Measurements from ENCODE around the gene SARS1.

DNA sequence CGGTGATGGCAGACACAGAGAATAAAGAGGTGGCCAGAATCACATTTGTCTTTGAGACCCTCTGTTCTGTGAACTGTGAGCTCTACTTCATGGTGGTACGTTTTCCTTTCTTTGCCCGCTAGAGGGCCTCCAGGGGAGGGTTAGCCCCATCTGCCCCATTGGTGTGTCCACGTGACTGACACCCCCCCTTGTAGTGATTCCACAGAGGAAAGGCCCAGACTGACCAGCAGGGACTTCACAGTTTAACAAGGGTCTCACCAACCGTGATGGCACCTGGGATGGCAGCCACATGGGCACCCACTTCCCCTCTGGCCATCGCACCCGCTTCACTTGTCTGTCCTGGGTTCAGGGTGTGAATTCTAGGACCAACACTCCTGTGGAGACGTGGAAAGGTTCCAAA is 22.3 kb upstream of the SARS1 start:
- no peak for TF ChIP-seq EZH2phosphoT487 (conservative IDR thresholded peaks at IDR 0.05; ENCODE audit: low read length)
- TF ChIP-seq, protein P1, sequence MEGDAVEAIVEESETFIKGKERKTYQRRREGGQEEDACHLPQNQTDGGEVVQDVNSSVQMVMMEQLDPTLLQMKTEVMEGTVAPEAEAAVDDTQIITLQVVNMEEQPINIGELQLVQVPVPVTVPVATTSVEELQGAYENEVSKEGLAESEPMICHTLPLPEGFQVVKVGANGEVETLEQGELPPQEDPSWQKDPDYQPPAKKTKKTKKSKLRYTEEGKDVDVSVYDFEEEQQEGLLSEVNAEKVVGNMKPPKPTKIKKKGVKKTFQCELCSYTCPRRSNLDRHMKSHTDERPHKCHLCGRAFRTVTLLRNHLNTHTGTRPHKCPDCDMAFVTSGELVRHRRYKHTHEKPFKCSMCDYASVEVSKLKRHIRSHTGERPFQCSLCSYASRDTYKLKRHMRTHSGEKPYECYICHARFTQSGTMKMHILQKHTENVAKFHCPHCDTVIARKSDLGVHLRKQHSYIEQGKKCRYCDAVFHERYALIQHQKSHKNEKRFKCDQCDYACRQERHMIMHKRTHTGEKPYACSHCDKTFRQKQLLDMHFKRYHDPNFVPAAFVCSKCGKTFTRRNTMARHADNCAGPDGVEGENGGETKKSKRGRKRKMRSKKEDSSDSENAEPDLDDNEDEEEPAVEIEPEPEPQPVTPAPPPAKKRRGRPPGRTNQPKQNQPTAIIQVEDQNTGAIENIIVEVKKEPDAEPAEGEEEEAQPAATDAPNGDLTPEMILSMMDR (IDR thresholded peaks at IDR 0.05; ENCODE audit: insufficient read depth, low read length, poor library complexity, severe bottlenecking), result peak; percentile 74

Measured in SU-DHL-6 (cell line).